VCaP (cell line): Measurements from ENCODE around the gene CCNH.

Source experiments
- H3K27ac ChIP-seq: fragments of 450-650 bp; 2 replicates; pipeline ENCODE4 v1.5.1; 2017
- TF ChIP-seq, protein P1 (sequence below): fragments of 450-650 bp; conservative IDR thresholded peaks from 2 replicates; pipeline ENCODE4 v1.5.1; 2017; ENCODE audit warnings: mild to moderate bottlenecking, moderate library complexity

CCNH gene

DNA sequence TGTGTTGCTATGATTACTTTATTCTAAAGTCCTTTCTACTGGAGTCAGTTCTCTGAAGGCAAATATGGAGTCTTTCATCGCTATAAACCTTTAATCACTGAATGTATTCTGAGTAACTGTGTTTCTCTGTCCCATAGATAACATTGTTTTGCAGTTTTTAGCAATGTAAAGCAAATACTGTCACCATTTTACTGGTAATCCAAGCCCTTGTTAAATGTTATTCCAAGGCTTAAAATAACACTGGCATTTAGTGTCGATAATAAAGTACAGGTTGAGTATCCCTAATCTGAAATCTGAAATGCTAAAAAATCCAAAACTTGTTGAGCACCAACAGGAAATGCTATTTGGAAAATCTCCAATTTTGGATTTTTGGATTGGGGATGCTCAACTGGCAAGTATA, 24.6 kb downstream of the CCNH start:
- TF ChIP-seq, protein P1, sequence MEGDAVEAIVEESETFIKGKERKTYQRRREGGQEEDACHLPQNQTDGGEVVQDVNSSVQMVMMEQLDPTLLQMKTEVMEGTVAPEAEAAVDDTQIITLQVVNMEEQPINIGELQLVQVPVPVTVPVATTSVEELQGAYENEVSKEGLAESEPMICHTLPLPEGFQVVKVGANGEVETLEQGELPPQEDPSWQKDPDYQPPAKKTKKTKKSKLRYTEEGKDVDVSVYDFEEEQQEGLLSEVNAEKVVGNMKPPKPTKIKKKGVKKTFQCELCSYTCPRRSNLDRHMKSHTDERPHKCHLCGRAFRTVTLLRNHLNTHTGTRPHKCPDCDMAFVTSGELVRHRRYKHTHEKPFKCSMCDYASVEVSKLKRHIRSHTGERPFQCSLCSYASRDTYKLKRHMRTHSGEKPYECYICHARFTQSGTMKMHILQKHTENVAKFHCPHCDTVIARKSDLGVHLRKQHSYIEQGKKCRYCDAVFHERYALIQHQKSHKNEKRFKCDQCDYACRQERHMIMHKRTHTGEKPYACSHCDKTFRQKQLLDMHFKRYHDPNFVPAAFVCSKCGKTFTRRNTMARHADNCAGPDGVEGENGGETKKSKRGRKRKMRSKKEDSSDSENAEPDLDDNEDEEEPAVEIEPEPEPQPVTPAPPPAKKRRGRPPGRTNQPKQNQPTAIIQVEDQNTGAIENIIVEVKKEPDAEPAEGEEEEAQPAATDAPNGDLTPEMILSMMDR: no peak
- no peak overlapping the region for H3K27ac ChIP-seq

DNA sequence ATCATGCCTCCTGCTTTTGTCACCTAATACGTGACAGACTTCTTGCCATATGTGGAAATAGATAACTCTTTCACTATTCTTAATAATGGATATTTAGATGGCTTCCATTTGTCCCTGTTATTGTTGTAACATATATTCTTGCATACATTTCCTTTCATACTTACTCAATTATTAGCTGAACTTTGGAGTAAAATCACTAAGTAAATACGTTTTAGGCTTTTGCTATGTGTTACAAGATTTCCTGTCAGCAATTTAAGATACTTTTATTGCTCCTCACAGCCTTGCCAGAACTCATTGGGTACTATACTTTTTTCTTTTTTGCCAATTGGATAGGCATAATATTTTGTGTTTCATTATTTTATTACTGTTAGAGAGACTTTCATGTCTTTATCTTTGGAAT, 26.9 kb downstream of the CCNH start:
- H3K27ac ChIP-seq: no peak overlapping the region

DNA sequence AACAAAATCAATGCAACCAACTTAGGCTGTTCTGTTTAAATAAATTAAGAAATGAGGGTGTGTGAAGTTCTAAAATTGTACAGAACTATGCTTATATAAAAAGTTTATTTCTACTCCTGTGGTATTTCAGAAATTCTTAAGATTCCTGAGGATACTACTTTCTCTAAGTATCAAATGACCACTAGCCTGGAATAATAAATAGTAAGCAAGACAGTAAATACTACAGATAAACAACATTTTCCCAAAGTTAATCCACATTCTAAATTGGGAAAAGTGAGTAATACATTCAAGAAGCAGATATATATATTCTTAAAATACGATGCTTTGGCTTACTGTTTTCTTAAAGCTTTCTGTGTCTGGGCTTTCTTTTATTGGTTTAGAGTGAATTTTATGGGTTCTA, 29.5 kb downstream of the CCNH start:
- TF ChIP-seq, protein P1: no peak
- no peak overlapping the region for H3K27ac ChIP-seq

More for the DNA sequence above, 26.9 kb downstream of the CCNH start:
- TF ChIP-seq, protein P1: no peak

DNA sequence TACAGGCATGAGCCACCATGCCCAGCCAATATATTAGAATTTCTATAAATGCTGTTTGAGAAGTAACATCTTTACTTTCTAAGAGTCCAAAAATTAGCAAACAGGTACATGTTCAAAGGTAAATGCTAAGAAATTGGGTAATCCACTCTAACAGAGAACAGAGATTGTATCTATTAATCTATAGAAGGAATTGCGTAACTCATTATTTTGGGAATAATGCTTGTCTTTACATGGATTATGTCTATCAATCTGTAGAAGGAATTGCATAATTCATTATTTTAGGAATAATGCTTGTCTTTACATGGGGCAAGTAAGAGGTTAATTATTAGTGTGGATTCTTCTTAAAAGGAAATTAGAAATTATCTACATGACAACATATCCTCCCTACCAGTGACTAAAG, 30.5 kb downstream of the CCNH start:
- TF ChIP-seq, protein P1: no peak
- H3K27ac ChIP-seq: no peak overlapping the region

DNA sequence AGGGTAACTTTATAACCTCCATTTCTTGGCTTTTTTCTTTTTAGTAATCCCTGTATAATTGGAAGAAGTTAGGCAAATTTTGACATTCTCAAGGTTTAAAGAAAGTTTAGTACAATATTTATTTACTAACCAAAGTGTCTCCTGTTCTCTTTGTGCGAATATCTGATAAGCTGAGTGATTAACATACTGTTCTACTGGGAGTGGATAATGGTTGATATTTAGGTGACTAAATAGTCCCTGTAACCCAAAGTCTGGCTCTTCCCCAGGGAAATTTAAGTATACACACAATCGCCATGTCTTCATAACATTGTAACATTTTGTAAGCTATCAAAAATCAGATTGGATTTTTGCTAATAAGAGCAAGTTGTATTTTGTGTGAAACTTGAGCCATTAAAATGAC, 40.0 kb downstream of the CCNH start:
- TF ChIP-seq, protein P1: no peak
- H3K27ac ChIP-seq: no peak overlapping the region

DNA sequence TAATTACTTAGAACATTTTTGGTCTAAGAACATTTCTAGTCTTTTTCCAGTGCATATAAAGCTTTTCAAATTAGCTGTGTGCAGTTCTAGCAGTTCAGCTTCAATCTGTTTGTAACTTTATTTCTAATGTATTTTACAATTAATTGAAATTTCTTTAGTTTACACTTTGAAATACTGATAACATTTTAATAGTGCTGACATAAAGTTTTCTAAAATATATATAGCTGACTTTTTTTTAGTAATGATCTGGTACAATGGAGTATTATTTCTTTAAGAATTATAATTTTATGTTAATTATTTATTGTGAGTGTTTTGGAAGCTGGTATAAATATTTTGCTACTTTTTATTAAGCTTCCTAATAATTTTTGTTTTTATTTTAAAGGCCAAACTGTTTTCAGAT, 43.3 kb downstream of the CCNH start:
- TF ChIP-seq, protein P1: no peak

DNA sequence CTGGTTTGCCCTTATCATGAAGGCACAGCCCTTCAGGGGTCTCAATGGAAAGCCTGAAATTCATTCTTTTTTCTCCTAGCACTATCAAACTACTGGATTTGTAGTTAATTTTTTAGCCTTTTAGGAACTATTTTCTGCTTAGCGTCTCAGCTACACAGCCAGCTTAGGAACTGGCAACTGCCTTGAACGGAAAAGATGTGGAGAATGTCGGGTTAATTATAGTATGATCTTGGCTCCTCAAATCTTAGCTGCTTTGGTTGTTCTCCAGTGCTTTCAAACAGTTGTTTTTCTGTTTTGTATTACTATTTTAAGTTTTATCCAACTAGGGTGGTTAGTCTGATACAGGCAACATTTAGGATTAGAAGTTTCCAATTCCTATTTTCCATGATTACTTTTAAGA, 44.1 kb downstream of the CCNH start:
- no peak overlapping the region for H3K27ac ChIP-seq
- TF ChIP-seq, protein P1: no peak

More for the DNA sequence above, 43.3 kb downstream of the CCNH start:
- no peak overlapping the region for H3K27ac ChIP-seq

DNA sequence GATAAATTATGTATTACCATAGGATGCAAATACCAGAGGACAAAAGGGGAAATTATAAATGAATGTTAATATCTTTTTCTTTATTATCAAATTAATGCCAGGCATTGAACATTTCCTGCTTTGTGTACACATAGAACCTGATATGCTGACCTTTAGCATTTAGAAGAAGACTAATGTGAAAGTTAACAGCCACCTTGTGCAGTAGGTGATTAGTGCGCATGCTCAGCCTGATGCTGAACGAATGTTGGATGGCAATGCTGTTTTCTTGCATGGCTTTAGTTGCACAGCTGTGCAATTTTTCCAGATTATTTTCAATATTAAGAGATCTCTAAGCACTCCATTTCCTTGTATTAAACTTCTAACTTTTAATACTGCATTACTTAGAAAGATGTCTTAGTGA, 45.5 kb downstream of the CCNH start:
- H3K27ac ChIP-seq: no peak overlapping the region
- TF ChIP-seq, protein P1: no peak
